DOHH2 (cell line): ENCODE data around the gene SPRR1B.
"Not testable (repeated sequence)": the region's sequence is repeated elsewhere in the genome, so short reads cannot be mapped to it uniquely, and the experiment has no call there.

ENCODE experiments used
- H3F3A ChIP-seq: fragments of 200-600 bp; sonication (generic), shearing (Covaris generic); 2 replicates; pipeline ENCODE4 v1.6.0; 2016; ENCODE audit warnings: antibody characterized with exemption, mild to moderate bottlenecking; ENCODE audit not compliant: control insufficient read depth, insufficient read depth
- H3K27ac ChIP-seq: fragments of 200-600 bp; sonication (generic); 2 replicates; pipeline ENCODE4 v1.5.1; 2014; ENCODE audit warnings: low read depth, mild to moderate bottlenecking, low read length, moderate library complexity
- H3K27me3 ChIP-seq: fragments of 200-600 bp; sonication (generic); 2 replicates; pipeline ENCODE4 v1.6.1; 2014; ENCODE audit warnings: mild to moderate bottlenecking, low read length, mixed read lengths; ENCODE audit not compliant: control insufficient read depth
- H3K36me3 ChIP-seq: fragments of 200-600 bp; sonication (generic); 2 replicates; pipeline ENCODE4 v1.6.1; 2014; ENCODE audit warnings: mild to moderate bottlenecking, low read length, moderate library complexity, mixed read lengths; ENCODE audit not compliant: control insufficient read depth
- H3K4me1 ChIP-seq: fragments of 200-600 bp; sonication (generic); 2 replicates; pipeline ENCODE4 v1.6.1; 2014; ENCODE audit warnings: mild to moderate bottlenecking, low read length, mixed read lengths; ENCODE audit not compliant: control insufficient read depth
- H3K4me2 ChIP-seq: fragments of 200-600 bp; sonication (generic); 2 replicates; pipeline ENCODE4 v1.6.0; 2014; ENCODE audit warnings: mild to moderate bottlenecking, low read length, moderate library complexity
- H3K4me3 ChIP-seq: fragments of 200-600 bp; sonication (generic); 2 replicates; pipeline ENCODE4 v1.5.1; 2014; ENCODE audit warnings: mild to moderate bottlenecking, low read length, mixed read lengths
- H3K79me2 ChIP-seq: fragments of 200-600 bp; sonication (generic); 2 replicates; pipeline ENCODE4 v1.6.1; 2014; ENCODE audit warnings: mild to moderate bottlenecking, low read length, mixed read lengths; ENCODE audit not compliant: control insufficient read depth
- H3K9me2 ChIP-seq: fragments of 200-600 bp; sonication (generic); replicated peaks from 2 replicates; pipeline ENCODE4 v1.6.1; 2014; ENCODE audit warnings: mild to moderate bottlenecking, low read length, mixed read lengths; ENCODE audit not compliant: control insufficient read depth
- H3K9me3 ChIP-seq: fragments of 200-600 bp; sonication (generic); 2 replicates; pipeline ENCODE4 v1.6.1; 2014; ENCODE audit warnings: antibody characterized with exemption, low read length, mixed read lengths; ENCODE audit not compliant: control insufficient read depth, insufficient read depth
- H4K20me1 ChIP-seq: fragments of 200-600 bp; sonication (generic); 2 replicates; pipeline ENCODE4 v1.6.0; 2014; ENCODE audit warnings: low read depth, mild to moderate bottlenecking, antibody characterized with exemption, low read length, moderate library complexity; ENCODE audit not compliant: control insufficient read depth, insufficient read depth
- EZH2phosphoT487 ChIP-seq: fragments of 200-600 bp; sonication (generic); IDR thresholded peaks from 2 replicates; pipeline ENCODE4 v1.6.1; 2017; ENCODE audit warnings: borderline replicate concordance, mild to moderate bottlenecking, antibody characterized with exemption, low read length, moderate library complexity, mixed read lengths
- TF ChIP-seq, protein P1 (sequence below): fragments of 200-600 bp; sonication (generic); IDR thresholded peaks from one replicate; pipeline ENCODE4 v1.5.1; 2014; ENCODE audit warnings: antibody characterized with exemption, mild to moderate bottlenecking, low read depth, low read length; ENCODE audit not compliant: poor library complexity, severe bottlenecking

SPRR1B gene

DNA sequence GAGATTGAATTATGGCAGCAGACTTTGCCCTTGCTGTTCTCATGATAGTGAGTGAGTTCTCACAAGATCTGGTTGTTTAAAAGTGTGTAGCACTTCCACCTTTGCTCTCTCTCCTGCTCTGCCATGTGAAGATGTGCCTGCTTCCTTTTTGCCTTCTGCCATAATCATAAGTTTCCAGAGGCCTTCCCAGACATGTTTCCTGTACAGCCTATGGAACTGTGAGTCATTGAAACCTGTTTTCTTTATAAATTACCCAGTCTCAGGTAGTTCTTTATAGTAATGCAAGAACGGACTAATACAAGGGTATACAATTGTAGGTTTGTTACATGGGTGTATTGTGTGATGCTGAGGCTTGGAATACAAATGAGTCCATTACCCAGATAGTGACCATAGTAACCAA lies 4.2 kb downstream of the SPRR1B start:
- H3K27ac ChIP-seq, result no peak overlapping the region
- H3F3A ChIP-seq, result no peaks in the 10 kb centered on the region
- no peaks in the 10 kb centered on the region for H4K20me1 ChIP-seq
- no peaks in the 10 kb centered on the region for H3K27me3 ChIP-seq
- H3K36me3 ChIP-seq, result no peaks in the 10 kb centered on the region
- H3K9me2 ChIP-seq, result no peaks in the 10 kb centered on the region
- no peaks in the 10 kb centered on the region for H3K4me1 ChIP-seq
- no peaks in the 10 kb centered on the region for H3K79me2 ChIP-seq
- no peak overlapping the region for H3K4me3 ChIP-seq
- H3K9me3 ChIP-seq, result no peaks in the 10 kb centered on the region
- TF ChIP-seq EZH2phosphoT487, result no peak
- TF ChIP-seq, protein P1, sequence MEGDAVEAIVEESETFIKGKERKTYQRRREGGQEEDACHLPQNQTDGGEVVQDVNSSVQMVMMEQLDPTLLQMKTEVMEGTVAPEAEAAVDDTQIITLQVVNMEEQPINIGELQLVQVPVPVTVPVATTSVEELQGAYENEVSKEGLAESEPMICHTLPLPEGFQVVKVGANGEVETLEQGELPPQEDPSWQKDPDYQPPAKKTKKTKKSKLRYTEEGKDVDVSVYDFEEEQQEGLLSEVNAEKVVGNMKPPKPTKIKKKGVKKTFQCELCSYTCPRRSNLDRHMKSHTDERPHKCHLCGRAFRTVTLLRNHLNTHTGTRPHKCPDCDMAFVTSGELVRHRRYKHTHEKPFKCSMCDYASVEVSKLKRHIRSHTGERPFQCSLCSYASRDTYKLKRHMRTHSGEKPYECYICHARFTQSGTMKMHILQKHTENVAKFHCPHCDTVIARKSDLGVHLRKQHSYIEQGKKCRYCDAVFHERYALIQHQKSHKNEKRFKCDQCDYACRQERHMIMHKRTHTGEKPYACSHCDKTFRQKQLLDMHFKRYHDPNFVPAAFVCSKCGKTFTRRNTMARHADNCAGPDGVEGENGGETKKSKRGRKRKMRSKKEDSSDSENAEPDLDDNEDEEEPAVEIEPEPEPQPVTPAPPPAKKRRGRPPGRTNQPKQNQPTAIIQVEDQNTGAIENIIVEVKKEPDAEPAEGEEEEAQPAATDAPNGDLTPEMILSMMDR, result no peak
- H3K4me2 ChIP-seq, result no peak overlapping the region

DNA sequence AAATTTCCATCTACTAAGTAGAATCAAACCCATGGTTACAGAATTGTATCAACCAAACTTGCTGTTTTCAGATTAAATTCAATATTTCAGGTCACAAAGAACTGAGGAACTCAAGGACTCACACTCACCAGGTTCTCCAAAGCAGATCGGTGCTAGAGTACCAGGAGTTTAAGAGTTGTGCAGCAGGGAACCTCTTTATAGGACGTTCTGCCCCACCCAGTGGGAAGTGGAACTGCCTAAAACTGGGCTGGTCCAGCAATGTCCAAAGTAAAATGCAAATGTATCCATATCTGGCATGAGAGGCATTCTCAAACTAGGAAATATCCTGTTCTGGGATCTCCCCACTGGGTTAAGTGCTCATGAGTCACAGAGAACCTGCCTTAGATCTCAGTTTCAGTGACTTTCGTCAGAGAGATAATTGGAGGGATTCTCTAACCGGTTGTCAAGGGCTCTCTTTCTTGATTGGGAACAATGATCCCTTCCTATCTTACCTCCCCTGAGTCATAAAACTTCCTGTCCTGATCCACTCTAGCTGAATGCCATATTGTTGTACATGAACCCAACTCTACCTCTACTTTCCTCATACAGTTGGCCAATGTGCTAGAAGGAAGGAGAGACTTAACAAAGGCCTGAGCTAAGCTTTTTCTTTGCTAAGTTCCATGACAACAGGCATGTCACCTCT lies 10.1 kb downstream of the SPRR1B start, which contains the start of gene SPRR2D:
TSS of gene SPRR2D (minus strand) at position 171 of the 682 bp plus-strand sequence. CDS start 774 bp downstream, outside the sequence.
- no peaks in the 10 kb centered on the region for H3K9me3 ChIP-seq
- no peaks in the 10 kb centered on the region for H3K4me1 ChIP-seq
- H3K9me2 ChIP-seq, result no peaks in the 10 kb centered on the region
- H4K20me1 ChIP-seq, result no peaks in the 10 kb centered on the region
- H3K27me3 ChIP-seq, result 0 out of 2 replicates have a peak, but pooled peaks cover 2% of the 10 kb centered on the region
- no peak within 1 kb of the TSS for H3K27ac ChIP-seq
- no peaks in the 10 kb centered on the region for H3K79me2 ChIP-seq
- H3K36me3 ChIP-seq, result no peaks in the 10 kb centered on the region
- no peaks in the 10 kb centered on the region for H3F3A ChIP-seq
- TF ChIP-seq, protein P1, result no peak
- TF ChIP-seq EZH2phosphoT487, result no peak
- H3K4me2 ChIP-seq, result no peak within 1 kb of the TSS
- no peak within 1 kb of the TSS for H3K4me3 ChIP-seq

DNA sequence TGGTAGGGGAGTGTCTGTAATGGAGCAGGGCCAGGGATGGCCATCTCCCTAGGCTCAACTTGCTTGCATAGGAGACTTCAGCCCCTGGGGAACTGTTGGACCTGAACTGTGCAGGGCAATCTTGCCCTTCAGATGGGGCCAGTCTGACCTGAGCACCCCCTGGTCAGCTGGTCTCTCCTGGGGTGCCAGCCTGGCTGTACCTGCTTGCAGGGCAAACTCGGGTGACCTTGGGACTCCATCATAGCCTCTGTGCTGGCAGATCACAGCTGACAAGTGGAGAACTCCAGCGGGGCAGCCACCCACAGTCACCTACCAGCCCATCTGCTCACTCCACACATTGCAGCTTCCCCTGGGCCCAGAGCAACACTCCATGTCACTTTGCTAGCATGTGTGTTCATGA lies 18.2 kb downstream of the SPRR1B start:
- no peak overlapping the region for H3K27ac ChIP-seq
- no peak overlapping the region for H3K4me2 ChIP-seq
- no peaks in the 10 kb centered on the region for H3K9me3 ChIP-seq
- no peaks in the 10 kb centered on the region for H3K9me2 ChIP-seq
- H3K4me1 ChIP-seq, result no peaks in the 10 kb centered on the region
- H3K79me2 ChIP-seq, result no peaks in the 10 kb centered on the region
- no peak overlapping the region for H3K4me3 ChIP-seq
- H3K36me3 ChIP-seq, result no peaks in the 10 kb centered on the region
- H3K27me3 ChIP-seq, result no peaks in the 10 kb centered on the region
- no peaks in the 10 kb centered on the region for H3F3A ChIP-seq
- TF ChIP-seq, protein P1, result no peak
- TF ChIP-seq EZH2phosphoT487, result no peak
- H4K20me1 ChIP-seq, result no peaks in the 10 kb centered on the region

DNA sequence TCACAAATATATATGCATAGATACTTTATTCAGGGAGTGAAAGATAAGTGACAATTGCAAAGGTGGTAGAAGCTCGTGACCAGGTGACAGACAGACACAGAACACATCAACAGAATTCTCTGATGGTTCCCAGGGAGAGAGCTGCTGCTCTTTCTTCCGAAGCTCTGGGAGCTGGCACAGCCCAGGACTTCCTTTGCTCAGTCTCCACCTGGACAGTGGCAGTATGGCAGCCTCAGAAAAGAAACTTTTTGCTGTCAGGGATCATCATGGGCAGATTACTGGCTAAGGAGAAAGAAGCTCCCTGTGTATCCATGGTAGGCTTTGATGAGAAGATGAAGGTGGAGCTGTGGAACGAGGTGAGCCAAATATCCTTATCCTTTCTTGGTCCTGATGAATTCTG lies 25.1 kb downstream of the SPRR1B start:
- not testable (repeated sequence) for H3K4me3 ChIP-seq, H3K9me2 ChIP-seq, H3K27me3 ChIP-seq, H3K79me2 ChIP-seq, H4K20me1 ChIP-seq, H3K4me2 ChIP-seq, H3K36me3 ChIP-seq, H3K9me3 ChIP-seq, H3K4me1 ChIP-seq, H3K27ac ChIP-seq, H3F3A ChIP-seq
